Keratinocyte (primary cell): ENCODE results near the gene CRIM1.

ENCODE experiments used
- EZH2 ChIP-seq: IDR thresholded peaks from one replicate; pipeline ENCODE4 v1.6.1; 2012; ENCODE audit warnings: inconsistent platforms, mild to moderate bottlenecking, low read length, moderate library complexity
- TF ChIP-seq, protein P1 (sequence below), 3 experiments: IDR thresholded peaks in 1 of 3; conservative IDR thresholded peaks in 1 of 3; optimal IDR thresholded peaks in 1 of 3; 2 replicates in 2 of 3; 3 replicates in 1 of 3; pipeline versions ENCODE3 to v1.5.1; 2011; ENCODE audit warnings: low read length in 3 of 3, mild to moderate bottlenecking in 3 of 3, moderate library complexity in 2 of 3, control low read depth in 1 of 3, inconsistent platforms in 1 of 3; ENCODE audit not compliant: insufficient read depth in 2 of 3; ENCODE audit errors: extremely low read depth in 1 of 3

DNA sequence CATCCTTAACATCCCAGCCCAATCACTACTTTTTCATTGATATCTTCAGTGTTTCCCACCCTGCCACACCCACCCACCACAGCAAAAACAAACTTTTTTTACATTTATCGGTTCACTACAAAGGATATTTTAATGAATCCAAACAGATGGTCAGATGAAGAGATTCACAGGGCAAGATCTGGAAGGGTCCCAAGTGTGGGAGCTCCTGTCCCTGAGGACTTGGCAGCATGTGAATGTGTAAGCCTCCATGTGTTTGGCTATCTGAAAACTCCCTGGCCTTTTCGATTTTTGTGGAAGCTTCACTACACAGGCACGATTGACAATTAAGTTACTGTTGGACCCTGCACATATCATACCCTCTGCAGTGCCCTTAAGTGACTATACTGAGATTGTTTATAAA lies 48.1 kb upstream of the CRIM1 start:
- TF ChIP-seq, protein P1, sequence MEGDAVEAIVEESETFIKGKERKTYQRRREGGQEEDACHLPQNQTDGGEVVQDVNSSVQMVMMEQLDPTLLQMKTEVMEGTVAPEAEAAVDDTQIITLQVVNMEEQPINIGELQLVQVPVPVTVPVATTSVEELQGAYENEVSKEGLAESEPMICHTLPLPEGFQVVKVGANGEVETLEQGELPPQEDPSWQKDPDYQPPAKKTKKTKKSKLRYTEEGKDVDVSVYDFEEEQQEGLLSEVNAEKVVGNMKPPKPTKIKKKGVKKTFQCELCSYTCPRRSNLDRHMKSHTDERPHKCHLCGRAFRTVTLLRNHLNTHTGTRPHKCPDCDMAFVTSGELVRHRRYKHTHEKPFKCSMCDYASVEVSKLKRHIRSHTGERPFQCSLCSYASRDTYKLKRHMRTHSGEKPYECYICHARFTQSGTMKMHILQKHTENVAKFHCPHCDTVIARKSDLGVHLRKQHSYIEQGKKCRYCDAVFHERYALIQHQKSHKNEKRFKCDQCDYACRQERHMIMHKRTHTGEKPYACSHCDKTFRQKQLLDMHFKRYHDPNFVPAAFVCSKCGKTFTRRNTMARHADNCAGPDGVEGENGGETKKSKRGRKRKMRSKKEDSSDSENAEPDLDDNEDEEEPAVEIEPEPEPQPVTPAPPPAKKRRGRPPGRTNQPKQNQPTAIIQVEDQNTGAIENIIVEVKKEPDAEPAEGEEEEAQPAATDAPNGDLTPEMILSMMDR (optimal IDR thresholded peaks at IDR 0.05 in 1 of 3, IDR thresholded peaks at IDR 0.05 in 1 of 3, conservative IDR thresholded peaks at IDR 0.05 in 1 of 3; ENCODE audit: extremely low read depth in 1 of 3, insufficient read depth in 2 of 3, low read length in 3 of 3), result no peak
- TF ChIP-seq EZH2, result no peak
